Esophagus squamous epithelium (tissue), 5 donors: ENCODE results near the gene PCNX4. TPM values are rescaled to one million over a fixed set of nuclear protein-coding genes. Genes with fewer than 3 reads are reported as not detected.

ENCODE experiments used
- DNase-seq: peaks from one replicate; lab custom pipeline; 2025; lab: John Stamatoyannopoulos, UW
- H3K27ac ChIP-seq, 4 donors: fragments of 200-600 bp; sonication (generic); one replicate each; pipeline ENCODE4 v1.5.1; 2016 to 2019; ENCODE audit warnings: mild to moderate bottlenecking in 1 of 4
- H3K27me3 ChIP-seq, 4 donors: fragments of 200-600 bp; sonication (generic); 1 replicate in 3 of 4; 2 replicates in 1 of 4; pipeline versions ENCODE4 v1.5.1 to v1.6.0; 2017 to 2021; ENCODE audit warnings: antibody characterized with exemption in 1 of 4
- H3K36me3 ChIP-seq, 3 donors: fragments of 200-600 bp; sonication (generic); one replicate each; pipeline ENCODE4 v1.5.1; 2016 to 2019
- H3K4me1 ChIP-seq, 3 donors: fragments of 200-600 bp; sonication (generic); one replicate each; pipeline ENCODE4 v1.5.1; 2017 to 2019
- H3K4me3 ChIP-seq, 4 donors: fragments of 200-600 bp; sonication (generic); 1 replicate in 3 of 4; 2 replicates in 1 of 4; pipeline ENCODE4 v1.5.1; 2016 to 2019; ENCODE audit warnings: mild to moderate bottlenecking in 2 of 4, moderate library complexity in 1 of 4
- H3K9me3 ChIP-seq, 3 donors: fragments of 200-600 bp; sonication (generic); one replicate each; pipeline ENCODE4 v1.5.1; 2016 to 2019
- POLR2A ChIP-seq, 4 donors: fragments of 450-650 bp; IDR thresholded peaks; one replicate each; pipeline ENCODE4 v1.6.1; 2017; ENCODE audit warnings: antibody characterized with exemption in 4 of 4, mild to moderate bottlenecking in 4 of 4, moderate library complexity in 3 of 4
- WGBS, 2 donors: methylation state at CpG; one replicate each; pipeline ENCODE4 v1.1.5; 2018; 5-methylcytosine and 5-hydroxymethylcytosine counted together
- intact Hi-C: fragments of 100-400 bp; cut with DNase I; formaldehyde crosslinking; loops from one replicate; pipeline ENCODE4 v1.15.0; 2022
- total RNA-seq, 4 donors: library from RNA; depleted of rRNA; stranded (reverse); fragments of >200 nt; gene quantifications; one replicate each; pipeline ENCODE4 v1.1.0, GENCODE V29; 2016
- TF ChIP-seq, protein P1 (sequence below), 6 experiments: fragments of 450-650 bp in 4 of 6; fragments of 200-600 bp in 2 of 6; sonication (generic) in 2 of 6; IDR thresholded peaks; one replicate each; pipeline ENCODE4 v1.5.1; 2016 to 2019; ENCODE audit warnings: antibody characterized with exemption in 6 of 6, mild to moderate bottlenecking in 4 of 6, moderate library complexity in 4 of 6
- donor health status: DM: yes; HTN: yes; CAD: no.

The PCNX4 gene
- total RNA-seq, 4 donors from 2014 or later, result 9.4 to 31.1 (median 18.7) TPM

DNA sequence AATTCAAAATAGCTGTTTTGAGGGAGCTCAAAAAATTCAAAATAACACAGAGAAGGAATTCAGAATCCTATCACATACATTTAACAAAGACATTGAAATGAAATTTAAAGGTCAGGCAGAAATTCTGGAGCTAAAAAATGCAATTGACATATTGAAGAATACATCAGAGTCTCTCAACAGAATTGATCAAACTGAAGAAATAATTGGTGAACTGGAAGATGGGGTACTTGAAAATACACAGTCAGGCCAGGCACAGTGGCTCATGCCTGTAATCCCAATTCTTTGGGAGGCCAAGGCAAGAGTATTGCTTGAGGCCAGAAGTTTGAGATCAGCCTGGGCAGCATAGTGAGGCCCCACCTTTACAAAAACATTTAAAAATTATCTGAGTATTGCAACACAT is 107.6 kb downstream of the PCNX4 start:
- intact Hi-C loops, result no loop called here

DNA sequence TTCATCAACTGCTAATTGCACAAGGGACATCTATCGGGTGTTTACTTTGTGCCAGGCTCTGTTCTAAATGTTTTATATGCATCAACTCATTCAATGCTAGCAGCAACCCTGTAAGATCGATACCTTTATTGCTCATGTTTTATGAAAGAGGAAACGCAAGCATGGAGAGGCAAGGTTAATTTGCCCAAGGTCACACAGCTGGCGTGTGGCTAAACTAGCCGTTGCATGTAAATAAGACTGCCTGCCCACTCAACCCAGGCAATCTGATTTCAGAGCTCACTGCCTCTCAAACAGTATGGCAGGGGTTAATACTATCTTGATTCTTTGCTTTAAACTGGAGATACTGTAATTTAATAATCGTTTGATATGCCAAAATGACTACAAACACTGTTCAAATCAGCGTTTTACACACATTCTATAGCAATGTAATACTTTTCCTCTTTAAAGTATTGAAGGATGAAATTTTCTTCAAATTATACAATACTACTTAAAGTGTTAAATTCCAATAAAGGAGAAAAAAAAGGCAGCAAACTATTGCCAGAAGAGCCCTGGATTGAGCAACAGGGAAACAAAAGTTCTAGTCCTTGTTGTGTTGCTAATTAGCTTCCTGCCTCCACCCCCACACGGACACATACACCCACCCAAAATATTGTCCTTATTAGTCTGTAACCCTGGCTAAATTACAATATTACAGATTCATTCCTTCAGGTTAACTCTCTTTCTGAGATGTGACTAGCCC is 112.5 kb downstream of the PCNX4 start:
- WGBS, 2 donors, result 43 to 48% methylated on average over 8 of the region's 8 CpGs
- Histone ChIP-seq H3K4me3 (no peak overlapping the region), H3K27me3 (peaks cover 0 to 4% (median 0%) of the 10 kb centered on the region in 4 donors), H3K9me3 (peaks cover 0 to 8% (median 0%) of the 10 kb centered on the region in 3 donors), H3K36me3 (no peaks in the 10 kb centered on the region), H3K27ac (no peak overlapping the region), H3K4me1 (peaks cover 0 to 5% (median 0%) of the 10 kb centered on the region in 3 donors)
- intact Hi-C loops, result no loop called here
- TF ChIP-seq, protein P1, sequence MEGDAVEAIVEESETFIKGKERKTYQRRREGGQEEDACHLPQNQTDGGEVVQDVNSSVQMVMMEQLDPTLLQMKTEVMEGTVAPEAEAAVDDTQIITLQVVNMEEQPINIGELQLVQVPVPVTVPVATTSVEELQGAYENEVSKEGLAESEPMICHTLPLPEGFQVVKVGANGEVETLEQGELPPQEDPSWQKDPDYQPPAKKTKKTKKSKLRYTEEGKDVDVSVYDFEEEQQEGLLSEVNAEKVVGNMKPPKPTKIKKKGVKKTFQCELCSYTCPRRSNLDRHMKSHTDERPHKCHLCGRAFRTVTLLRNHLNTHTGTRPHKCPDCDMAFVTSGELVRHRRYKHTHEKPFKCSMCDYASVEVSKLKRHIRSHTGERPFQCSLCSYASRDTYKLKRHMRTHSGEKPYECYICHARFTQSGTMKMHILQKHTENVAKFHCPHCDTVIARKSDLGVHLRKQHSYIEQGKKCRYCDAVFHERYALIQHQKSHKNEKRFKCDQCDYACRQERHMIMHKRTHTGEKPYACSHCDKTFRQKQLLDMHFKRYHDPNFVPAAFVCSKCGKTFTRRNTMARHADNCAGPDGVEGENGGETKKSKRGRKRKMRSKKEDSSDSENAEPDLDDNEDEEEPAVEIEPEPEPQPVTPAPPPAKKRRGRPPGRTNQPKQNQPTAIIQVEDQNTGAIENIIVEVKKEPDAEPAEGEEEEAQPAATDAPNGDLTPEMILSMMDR (IDR thresholded peaks at IDR 0.05), result no peak
- TF ChIP-seq POLR2A (IDR thresholded peaks at IDR 0.05), result no peak
- DNase-seq, result no peak

More for the DNA sequence above, 107.6 kb downstream of the PCNX4 start:
- Histone ChIP-seq H3K27ac (no peak overlapping the region), H3K36me3 (no peaks in the 10 kb centered on the region), H3K4me3 (no peak overlapping the region), H3K4me1 (peaks cover 0 to 1% (median 0%) of the 10 kb centered on the region in 3 donors), H3K9me3 (peaks cover 0 to 12% (median 0%) of the 10 kb centered on the region in 3 donors), H3K27me3 (peaks cover 0 to 4% (median 0%) of the 10 kb centered on the region in 4 donors)
- no peak for TF ChIP-seq POLR2A (IDR thresholded peaks at IDR 0.05)
- TF ChIP-seq, protein P1 (IDR thresholded peaks at IDR 0.05), result no peak
- DNase-seq, result no peak

DNA sequence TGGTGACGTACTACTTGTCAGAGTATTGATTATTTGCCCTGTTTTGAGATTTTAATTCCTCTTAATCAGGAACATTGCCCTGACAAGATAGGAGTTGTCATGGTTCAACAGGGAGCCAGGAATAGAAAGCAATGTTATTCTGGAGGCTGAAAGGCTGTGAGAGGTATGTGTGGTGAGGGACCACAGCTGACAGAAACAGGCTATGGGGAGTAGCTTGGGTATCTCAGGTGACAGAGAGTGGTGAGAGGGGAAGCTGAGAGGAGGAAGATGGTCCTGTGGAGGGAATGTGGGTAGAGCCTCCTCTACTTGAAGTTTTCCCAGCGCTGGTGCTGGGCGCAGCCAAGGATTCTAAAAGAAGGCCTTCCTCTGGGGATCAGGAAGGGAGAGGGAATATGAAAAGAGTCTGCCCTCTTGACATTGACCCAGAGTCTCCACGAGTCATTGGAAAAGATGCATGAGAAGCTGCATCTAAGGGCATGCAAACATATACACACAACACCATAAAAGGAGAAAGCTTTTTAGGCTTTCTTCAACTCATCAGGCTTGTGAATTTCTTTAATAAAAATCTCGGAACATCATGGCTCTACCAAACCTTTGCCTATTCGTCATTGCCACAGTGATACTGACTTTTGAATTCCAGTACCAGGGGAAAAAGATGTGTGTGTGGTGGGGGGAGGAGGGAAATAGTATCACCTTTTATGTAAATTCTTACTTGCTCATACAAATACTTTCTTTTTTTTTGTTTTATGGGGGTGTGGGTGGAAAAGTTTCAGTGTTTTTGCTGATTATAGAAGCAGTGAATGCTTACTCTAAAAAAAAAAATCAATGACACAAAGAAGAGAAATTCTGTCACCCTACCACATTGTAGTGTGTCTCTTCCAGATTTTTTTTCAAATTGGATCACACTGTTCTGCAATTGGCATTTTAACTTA is 113.4 kb downstream of the PCNX4 start:
- TF ChIP-seq, protein P1 (IDR thresholded peaks at IDR 0.05), result no peak
- TF ChIP-seq POLR2A (IDR thresholded peaks at IDR 0.05), result no peak
- Histone ChIP-seq H3K27me3 (no peaks in the 10 kb centered on the region), H3K27ac (no peak overlapping the region), H3K4me3 (no peak overlapping the region), H3K4me1 (peaks cover 0 to 5% (median 0%) of the 10 kb centered on the region in 3 donors), H3K36me3 (no peaks in the 10 kb centered on the region), H3K9me3 (no peaks in the 10 kb centered on the region)
- WGBS, 2 donors, result 56 to 60% methylated on average over 6 of the region's 6 CpGs
- DNase-seq, result no peak
- intact Hi-C loops, result no loop called here

DNA sequence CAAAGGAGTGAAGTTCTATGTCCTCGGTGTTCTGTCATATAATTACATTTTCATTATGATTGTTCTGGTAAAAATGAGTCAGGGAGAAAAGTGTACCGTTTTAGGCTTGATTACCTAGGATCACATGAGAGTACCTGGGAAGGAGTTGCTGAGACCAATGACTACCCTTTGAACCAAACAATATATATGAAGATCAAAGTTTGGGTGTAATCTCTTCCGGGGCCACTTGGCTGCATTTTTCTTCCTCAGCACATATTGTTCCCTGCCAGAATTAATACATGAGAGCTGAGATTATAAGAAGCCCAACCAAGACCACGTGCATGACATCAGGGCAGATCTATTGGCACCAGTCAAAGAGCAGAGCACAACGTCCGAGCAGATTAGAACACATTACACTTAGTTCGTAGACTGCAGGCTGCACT is 114.5 kb downstream of the PCNX4 start:
- Histone ChIP-seq H3K27me3 (no peaks in the 10 kb centered on the region), H3K4me1 (peaks cover 0 to 5% (median 0%) of the 10 kb centered on the region in 3 donors), H3K9me3 (no peaks in the 10 kb centered on the region), H3K4me3 (no peak overlapping the region), H3K27ac (no peak overlapping the region), H3K36me3 (no peaks in the 10 kb centered on the region)
- no peak for TF ChIP-seq POLR2A (IDR thresholded peaks at IDR 0.05)
- TF ChIP-seq, protein P1 (IDR thresholded peaks at IDR 0.05), result no peak
- intact Hi-C loops, result no loop called here
- 69 to 71% methylated on average over 7 of the region's 7 CpGs for WGBS, 2 donors
- no peak for DNase-seq
